HG03025 (cell line): ENCODE measurements around the gene DYNC2I2.
"Not testable (repeated sequence)": the region's sequence is repeated elsewhere in the genome, so short reads cannot be mapped to it uniquely, and the experiment has no call there.

Source experiments
- ATAC-seq: cut with Tn5 transposase; IDR thresholded peaks from one replicate; pipeline ENCODE4 v1.9.1; 2021; ENCODE audit warnings: mild to moderate bottlenecking, moderate library complexity; ENCODE audit not compliant: unreplicated experiment, low FRiP score

The DYNC2I2 gene

GRCh38 chr9:128687453-128687852, 30.8 kb upstream of the DYNC2I2 start:
- no peak for ATAC-seq

DNA sequence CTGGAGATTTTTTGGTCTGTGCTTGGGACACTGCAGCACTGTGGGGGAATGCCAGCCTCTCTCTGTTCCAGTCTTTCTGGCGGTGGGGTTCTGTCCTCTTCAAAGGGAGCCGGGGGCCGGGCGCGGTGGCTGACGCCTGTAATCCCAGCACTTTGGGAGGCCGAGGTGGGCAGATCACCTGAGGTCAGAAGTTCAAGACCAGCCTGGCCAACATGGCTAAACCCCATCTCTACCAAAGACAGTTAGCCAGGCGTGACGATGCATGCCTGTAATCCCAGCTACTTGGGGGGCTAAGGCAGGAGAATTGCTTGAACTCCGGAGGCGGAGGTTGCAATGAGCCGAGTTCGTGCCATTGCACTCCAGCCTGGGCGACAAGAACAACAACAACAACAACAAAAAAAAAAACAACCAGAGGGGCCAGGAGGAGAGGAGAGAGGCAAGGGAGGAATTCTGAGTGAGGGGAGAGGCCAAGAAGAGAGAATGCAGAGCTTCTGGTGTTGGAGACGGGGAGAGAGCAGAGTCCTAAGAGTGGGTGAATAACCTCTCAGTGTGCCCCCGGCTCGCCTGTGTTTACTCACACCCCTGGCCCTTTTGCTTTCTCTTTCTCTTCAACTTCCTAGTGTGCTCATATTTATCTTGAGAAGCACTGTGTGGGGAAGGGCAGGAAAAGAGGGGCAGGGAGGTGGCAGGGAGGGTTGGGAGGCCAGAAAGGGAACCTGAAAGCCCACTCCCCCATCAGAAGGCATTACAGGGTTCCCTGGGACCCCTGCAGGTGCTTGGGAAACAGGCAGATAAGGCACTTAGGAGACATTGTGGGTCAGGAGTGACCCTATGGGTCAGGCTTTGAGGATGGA, 29.2 kb upstream of the DYNC2I2 start:
- no peak for ATAC-seq

- no peak for ATAC-seq
Observed at GRCh38 chr9:128684325-128685199, 27.9 kb upstream of the DYNC2I2 start.

- no peak for ATAC-seq
Observed at GRCh38 chr9:128684065-128684324, 27.3 kb upstream of the DYNC2I2 start.

DNA sequence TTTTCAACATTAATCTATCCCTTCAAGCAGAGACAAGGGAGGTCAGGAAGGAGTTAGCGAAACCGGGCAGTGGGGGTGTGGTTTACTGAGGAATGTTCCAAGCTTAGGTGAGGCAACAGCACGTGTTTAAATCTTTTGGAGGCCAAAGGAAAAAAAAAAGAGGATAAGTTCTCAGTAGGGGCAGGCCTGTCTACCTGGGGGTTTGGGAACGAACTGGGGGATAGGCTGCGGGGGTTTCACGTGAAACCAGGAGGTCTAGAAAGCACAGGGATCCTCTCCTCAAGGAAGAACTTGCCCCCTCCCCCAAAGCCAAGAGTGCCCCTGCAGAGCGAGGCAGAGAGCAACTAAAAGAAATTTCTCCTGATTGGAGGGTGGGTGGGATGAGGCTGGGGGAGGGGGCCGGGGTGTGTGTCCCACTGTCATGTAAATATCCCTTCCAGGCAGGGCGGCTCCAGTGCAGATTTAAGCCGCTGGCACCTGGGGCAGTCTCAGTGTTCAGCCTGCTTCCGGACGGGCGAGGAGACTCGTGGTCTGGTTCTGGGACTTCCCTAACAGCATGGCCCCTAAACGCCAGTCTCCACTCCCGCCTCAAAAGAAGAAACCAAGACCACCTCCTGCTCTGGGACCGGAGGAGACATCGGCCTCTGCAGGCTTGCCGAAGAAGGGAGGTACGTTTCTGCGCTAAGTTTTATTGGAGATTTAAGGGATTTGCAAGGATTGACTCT, 26.9 kb upstream of the DYNC2I2 start:
- no peak for ATAC-seq

GRCh38 chr9:128677794-128678193, 21.1 kb upstream of the DYNC2I2 start:
- no peak for ATAC-seq

DNA sequence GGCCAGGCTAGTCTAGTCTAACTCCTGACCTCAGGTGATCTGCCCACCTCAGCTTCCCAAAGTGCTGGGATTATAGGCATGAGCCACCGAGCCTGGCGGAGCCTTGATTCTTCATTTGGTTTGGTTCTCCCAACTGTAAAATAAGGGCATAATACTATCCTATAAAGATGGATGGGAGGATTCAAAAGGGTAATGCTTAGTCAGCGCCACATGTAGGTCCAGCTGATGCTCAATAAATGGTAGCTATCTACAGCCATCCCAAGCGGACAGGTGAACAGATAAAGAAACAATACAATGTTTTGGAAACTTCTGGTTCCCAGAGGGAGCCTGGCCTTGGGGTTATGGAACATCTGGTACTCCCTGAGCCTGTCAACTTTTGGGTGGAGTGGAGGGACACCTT, 18.7 kb upstream of the DYNC2I2 start:
- ATAC-seq = no peak

- ATAC-seq = no peak
Observed at GRCh38 chr9:128669786-128670185, 13.1 kb upstream of the DYNC2I2 start.

- ATAC-seq = not testable (repeated sequence)
Observed at GRCh38 chr9:128666481-128666941, 9.9 kb upstream of the DYNC2I2 start.

GRCh38 chr9:128657796-128658195, 1.1 kb upstream of the DYNC2I2 start:
- ATAC-seq = no peak

- no peak for ATAC-seq
Observed at GRCh38 chr9:128657344-128657704, 677 bp upstream of the DYNC2I2 start.

DNA sequence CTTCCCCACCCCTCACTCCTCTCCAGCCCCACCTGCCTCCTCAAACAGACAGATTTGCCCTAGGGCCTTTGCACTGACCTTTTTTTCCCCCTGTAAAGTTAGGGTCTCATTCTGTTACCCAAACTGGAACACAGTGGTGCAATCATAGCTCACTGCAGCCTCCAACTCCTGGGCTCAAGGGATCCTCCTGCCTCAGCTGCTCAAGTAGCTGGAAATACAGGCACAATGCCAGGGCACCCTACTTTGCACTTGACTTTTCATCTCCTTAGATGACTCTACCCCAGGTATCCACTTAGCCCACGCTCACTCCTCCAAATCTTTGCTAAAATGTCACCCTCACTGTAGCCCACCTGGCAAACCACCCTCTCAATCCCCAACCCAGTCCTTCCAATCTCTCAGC, 2.2 kb downstream of the DYNC2I2 start:
- ATAC-seq = no peak

DNA sequence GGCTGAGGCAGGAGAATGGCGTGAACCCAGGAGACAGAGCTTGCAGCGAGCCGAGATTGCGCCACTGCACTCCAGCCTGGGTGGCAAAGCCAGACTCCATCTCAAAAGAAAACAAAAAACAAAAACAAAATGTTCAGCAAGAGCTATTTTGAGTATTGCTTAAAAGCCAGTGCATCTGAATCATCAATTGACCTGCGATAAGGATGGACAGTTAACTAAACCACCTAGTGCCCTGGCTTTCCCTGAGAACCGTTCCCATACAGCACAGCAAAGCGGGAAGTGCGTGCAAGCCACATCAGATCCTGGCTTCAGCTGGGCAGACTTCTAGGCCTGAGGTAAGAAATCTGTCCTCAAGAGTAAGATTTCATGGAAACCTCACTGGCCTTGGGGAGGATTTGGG, 2.7 kb downstream of the DYNC2I2 start:
- no peak for ATAC-seq

GRCh38 chr9:128651798-128652197, 4.8 kb downstream of the DYNC2I2 start:
- ATAC-seq = no peak

- ATAC-seq = not testable (repeated sequence)
Observed at GRCh38 chr9:128648206-128648605, 8.4 kb downstream of the DYNC2I2 start.

GRCh38 chr9:128643519-128644300, 12.9 kb downstream of the DYNC2I2 start:
- no peak for ATAC-seq

- ATAC-seq = no peak
Observed at GRCh38 chr9:128642675-128643245, 13.9 kb downstream of the DYNC2I2 start.

DNA sequence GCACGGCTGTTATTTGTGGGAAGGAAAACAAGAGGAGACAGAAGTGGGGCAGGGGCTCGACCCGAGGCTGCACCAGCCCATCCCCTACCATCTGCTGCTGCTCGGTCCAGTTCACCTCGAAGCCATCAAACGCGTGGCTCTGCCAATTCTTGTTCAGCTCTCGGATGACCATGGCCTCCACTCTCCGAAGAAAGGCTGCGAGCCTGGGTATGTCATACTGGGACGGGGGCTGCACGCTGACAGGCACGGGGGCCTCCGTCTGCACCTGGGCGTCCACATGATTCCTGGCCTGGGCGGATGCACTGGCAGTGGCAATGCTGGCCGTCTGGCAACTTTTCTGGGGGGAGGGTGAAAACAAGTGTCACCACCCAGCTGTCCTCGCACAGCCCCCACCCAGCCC, 16.0 kb downstream of the DYNC2I2 start:
- no peak for ATAC-seq

DNA sequence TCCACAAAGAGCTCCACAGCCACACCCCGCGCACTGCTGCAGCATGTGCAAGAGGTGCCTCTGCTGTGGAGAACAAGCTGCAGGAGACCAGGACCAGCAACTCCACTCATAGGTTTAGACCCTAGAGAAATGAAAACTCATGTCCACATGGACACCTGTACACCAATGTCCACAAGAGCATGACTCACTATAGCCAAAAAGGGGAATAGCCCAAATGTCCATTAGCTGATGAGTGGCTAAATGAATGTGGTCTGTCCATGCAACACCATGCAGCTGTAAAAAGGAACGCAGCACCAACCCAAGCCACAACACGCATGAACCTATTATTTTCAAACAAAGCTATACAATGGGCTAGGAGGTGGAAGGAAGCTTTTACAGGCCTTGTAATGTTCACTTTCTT, 18.1 kb downstream of the DYNC2I2 start:
- no peak for ATAC-seq

DNA sequence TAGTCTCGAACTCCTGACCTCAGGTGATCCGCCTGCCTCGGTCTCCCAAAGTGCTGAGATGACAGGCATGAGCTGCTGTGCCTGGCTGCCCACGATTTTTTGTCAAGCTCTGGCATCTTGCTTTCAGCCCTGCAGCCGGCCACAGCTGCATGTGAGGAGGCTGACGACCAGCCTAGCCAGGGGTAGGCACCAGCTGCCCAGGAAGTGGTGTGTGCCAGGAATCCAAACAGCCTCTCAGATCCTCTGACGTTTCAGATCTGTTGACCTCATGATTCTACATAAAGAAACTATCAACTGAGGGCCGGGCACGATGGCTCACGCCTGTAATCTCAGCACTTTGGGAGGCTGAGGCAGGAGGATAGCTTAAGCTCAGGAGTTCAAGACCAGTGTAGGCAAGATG, 19.0 kb downstream of the DYNC2I2 start:
- ATAC-seq = no peak
